Kidney capillary endothelial cell (primary cell): ENCODE measurements around the gene CR2.
"Not testable (repeated sequence)": the region's sequence is repeated elsewhere in the genome, so short reads cannot be mapped to it uniquely, and the experiment has no call there.

ENCODE experiments used
- DNase-seq: peaks from one replicate; pipeline ENCODE4 v3.0.0-alpha.2; 2018; ENCODE audit warnings: low spot score

CR2 gene

DNA sequence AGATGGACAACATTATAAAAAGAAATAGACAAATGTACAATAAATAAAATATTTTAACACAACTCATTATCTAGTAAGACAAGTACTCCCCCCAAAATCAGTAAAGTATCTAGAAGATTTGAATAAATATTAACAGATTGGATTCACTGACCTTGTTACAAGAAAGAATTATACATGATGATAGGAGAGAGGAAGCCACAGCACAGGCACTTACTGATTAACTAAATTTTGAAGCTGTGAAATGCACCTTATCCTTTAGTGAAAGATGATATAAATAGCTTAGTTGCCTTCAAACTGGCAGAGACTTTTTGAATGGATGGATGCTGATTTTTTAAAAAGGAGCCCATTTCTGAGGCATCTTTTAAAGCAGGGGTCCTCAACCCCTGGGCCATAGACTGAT, 50.3 kb downstream of the CR2 start:
- DNase-seq = no peak

DNA sequence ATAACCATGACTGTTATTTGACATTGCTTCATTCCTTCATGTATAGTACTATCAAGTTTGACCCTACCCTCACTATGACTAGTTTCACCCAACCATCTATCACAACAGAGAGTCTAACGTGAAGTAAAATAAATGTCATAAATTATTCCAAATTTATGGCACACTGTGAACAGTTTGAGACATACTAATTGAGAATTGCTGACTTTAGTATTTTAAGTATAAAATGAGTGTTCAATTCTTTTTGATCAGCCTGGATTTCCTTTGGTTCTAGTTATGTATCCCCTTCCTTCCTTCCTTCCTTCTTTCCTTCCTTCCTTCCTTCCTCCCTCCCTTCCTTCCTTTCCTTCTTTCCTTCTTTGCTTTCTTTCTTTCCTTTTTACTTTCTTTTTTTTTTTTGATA, 56.3 kb downstream of the CR2 start:
- no peak for DNase-seq

DNA sequence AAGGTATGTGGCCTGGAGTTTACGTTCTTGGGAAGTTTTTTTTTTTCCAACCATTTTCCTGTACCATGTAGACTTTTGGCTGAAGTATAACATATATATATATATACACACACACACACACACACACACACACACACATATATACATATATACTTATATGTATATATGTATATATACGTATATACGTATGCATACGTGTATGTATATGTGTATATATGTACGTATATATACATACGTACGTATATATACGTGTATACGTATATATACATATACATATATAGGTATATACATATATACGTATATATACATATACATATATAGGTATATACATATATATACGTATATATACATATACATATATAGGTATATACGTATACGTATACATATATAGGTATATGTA, 60.8 kb downstream of the CR2 start:
- no peak for DNase-seq

DNA sequence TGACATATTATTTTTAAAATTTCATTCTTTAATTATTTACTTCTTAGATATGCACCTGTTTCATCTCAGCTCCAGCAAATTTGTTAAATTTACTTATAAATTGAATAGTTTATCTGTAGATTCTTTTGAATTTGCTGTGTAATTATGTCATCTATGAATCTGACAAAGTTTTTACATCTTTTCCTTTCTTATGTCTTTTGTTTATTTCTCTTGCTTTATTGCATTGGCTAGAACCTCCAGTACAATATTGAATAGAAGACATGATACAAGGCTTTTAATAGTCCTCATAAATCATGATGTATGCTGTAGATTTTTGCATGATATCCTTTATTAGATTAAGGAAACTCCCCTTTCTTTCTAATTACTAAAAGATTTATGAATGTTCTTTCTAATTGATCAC, 62.6 kb downstream of the CR2 start:
- DNase-seq = no peak

DNA sequence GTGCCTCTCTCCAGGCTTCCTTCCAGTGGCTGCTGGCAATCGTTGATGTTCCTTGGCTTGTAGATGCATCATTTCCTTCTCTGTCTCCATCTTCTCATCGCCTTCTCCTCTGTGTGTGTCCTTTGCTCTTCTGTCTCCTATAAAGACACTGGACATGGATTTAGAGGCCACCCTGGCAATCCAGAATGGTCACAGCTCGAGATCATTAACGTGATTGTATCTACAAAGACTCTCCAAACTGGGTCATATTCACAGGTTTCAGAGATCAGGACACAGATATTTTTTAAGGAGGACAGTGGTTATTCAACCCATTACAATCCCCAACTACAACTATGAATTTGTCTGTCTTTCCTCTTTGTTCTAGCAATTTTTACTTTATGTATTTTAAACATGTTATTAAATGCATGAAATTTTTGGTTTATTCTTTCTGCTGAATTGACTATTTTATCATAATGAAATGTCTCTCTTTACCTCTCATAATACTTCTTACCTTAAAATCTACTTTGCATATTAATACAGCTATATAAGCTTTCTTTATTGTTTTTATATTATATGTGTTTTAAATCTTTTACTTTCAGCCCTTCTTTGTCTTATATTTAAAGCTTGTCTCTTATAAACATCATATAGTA, 64.6 kb downstream of the CR2 start:
- DNase-seq = no peak

DNA sequence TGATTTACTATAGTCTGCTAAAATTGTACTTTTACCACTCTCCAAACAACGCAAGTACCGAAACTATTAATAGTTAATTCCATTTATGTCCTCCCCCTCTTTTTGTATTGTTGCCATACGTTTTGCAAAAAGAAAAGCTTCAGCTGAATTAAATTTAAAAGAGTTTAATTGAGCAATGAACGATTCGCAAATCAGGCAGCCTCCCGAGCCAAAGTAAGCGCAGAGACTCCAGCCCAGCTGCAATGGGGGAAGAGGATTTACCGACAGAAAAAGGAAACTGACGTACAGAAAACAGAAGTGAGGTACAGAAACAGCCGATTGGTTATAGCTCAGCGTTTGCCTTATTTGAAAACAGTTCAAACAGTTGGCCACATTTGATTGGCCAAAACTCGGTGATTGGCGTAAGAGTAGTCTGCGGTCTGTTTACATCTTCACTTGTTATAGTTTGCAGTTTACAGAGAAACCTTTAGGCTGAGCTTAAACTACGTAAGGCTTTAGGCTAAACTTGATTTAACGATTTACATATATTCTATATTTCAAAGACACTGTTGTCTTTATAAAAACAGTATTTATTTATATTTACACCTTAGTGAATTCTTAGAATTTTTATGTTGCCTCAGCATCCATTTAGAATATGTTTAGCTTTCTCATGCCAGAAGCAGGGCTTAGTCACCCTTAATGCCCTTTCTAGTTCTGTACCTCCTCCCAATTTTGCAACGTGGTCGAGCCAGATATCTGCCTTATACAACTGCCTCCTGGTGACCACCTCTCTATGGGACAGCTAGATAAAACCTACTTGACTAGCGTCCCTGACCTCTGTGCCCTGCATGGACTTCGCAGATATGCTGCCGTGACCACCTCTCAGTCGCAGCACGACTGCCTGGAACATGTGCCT, 65.6 kb downstream of the CR2 start:
- no peak for DNase-seq

DNA sequence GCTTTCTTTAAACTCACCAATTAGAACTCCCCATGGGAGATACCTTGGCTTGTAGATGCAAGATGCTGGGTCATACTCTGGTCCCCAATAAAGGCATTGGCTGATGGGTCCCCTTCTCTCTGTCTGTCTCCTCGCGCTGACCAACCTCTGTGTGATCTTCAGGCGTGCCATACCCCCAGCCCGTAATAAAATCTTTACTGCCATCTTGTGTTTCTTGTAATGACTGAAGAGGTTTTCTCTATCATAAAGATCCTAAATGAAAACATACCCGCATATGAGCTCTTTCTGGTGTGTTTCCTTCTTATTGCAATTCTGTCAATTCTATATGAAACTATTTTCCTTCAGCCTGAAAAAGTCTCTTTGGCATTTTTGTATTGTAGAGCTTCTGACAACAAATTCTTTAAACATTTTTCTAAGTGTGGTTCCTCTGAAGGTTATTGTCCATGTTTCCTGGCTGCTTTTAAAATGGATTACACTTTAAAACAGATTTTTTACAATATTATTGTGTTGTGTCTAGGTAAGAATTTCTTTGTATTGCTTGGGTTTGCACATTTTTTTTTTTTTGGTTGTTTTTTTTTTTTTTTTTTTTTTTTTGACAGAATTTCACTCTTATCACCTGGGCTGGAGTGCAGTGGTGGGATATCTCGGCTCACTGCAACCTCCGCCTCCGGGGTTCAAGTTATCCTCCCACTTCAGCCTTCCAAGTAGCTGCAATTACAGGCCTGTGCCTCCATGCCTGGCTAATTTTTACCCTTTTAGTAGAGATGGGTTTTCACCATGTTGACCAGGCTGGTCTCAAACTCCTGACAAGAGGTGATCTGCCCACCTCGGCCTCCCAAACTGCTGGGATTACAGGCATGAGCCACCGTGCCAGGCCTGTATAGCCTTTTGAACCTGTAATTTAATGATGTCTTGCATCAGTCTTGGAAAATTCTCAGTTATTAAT, 66.5 kb downstream of the CR2 start:
- not testable (repeated sequence) for DNase-seq

DNA sequence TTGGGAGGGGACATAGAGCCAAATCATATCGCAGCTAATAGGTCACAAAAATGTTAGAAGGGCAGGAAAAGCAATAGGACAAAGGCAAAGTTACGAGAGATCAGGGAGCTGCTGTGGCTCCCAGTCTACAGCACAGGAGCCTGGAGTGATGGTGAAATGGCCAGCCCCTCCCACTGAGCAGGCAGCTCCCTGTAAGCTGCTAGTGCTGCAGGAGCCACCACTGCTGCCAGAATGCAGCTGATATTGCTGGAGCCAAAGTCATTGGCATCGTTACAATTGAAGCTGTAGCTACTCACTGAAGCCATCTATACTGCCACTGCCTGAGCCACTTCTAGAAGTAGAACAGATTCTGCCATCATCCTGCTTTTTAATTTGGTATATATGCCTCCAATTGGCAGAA, 71.1 kb downstream of the CR2 start:
- not testable (repeated sequence) for DNase-seq

DNA sequence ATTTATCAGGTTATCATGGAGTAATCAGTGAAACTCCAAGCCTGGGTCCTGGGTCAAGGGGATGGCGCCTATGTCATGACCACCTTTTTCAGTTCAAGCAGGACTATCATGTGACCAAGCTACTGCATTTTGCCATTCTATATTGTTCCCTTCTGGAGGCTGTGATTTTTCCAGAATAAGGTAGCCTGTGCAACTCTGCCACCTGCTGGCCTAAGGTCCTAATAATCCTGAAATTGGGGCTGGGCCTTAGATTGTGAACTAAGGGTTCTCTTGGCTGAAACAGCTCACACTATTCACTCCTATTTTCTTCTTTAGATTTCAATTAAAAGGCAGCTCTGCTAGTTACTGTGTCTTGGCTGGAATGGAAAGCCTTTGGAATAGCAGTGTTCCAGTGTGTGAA, 74.3 kb downstream of the CR2 start:
- DNase-seq = not testable (repeated sequence)

DNA sequence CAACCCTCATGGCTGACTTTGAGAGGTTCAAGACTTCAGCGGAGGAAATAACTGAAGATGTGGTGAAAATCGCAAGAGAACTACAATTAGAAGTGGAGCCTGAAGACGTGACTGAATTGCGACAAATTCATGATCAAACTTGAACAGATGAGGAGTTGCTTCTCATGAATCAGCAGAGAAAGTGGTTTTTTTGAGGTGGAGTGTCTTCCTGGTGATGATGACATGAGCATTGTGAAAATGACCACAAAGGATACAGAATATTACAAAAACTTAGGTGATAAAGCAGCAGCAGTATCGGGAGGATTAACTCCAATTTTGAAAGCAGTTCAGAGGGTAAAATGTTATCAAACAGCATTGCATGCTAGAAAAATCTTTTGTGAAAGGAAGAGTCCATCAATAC, 82.1 kb downstream of the CR2 start:
- not testable (repeated sequence) for DNase-seq
